Esophagus muscularis mucosa (tissue), 4 donors: ENCODE measurements around the gene NEFH. TPM values are rescaled to one million over a fixed set of nuclear protein-coding genes. Genes with fewer than 3 reads are reported as not detected.

Experiments used
- DNase-seq: peaks from one replicate; pipeline ENCODE4 v3.0.0-alpha.2; 2017; ENCODE audit errors: extremely low spot score
- H3K27ac ChIP-seq, 4 donors: fragments of 200-600 bp; sonication (generic); replicated peaks in 1 of 4; 1 replicate in 3 of 4; 2 replicates in 1 of 4; pipeline ENCODE4 v1.5.1; 2016 to 2019; ENCODE audit warnings: mild to moderate bottlenecking in 1 of 4
- H3K27me3 ChIP-seq, 4 donors: fragments of 200-600 bp; sonication (generic); one replicate each; pipeline versions ENCODE4 v1.5.1 to v1.6.0; 2016 to 2019
- H3K36me3 ChIP-seq, 4 donors: fragments of 200-600 bp; sonication (generic); one replicate each; pipeline ENCODE4 v1.5.1; 2016 to 2019
- H3K4me1 ChIP-seq, 4 donors: fragments of 200-600 bp; sonication (generic); one replicate each; pipeline ENCODE4 v1.5.1; 2016 to 2019
- H3K4me3 ChIP-seq, 4 donors: fragments of 200-600 bp; sonication (generic); 1 replicate in 2 of 4; 2 replicates in 2 of 4; pipeline ENCODE4 v1.5.1; 2016 to 2019; ENCODE audit warnings: mild to moderate bottlenecking in 4 of 4, moderate library complexity in 1 of 4
- H3K9me3 ChIP-seq, 4 donors: fragments of 200-600 bp; sonication (generic); 1 replicate in 3 of 4; 2 replicates in 1 of 4; pipeline ENCODE4 v1.5.1; 2016 to 2019
- CTCF ChIP-seq, 3 experiments: fragments of 200-600 bp in 2 of 3; fragments of 450-650 bp in 1 of 3; sonication (generic) in 2 of 3; IDR thresholded peaks; one replicate each; pipeline ENCODE4 v1.5.1; 2017 to 2019; ENCODE audit warnings: antibody characterized with exemption in 3 of 3, mild to moderate bottlenecking in 2 of 3, moderate library complexity in 1 of 3
- EP300 ChIP-seq: sonication (generic); formaldehyde crosslinking; IDR thresholded peaks from one replicate; pipeline ENCODE4 v1.6.1; 2017; ENCODE audit warnings: antibody characterized with exemption
- POLR2A ChIP-seq: fragments of 450-650 bp; IDR thresholded peaks from one replicate; pipeline ENCODE4 v1.6.1; 2017; ENCODE audit warnings: antibody characterized with exemption, moderate library complexity, mild to moderate bottlenecking, low read depth
- POLR2AphosphoS5 ChIP-seq, 2 donors: sonication (generic); formaldehyde crosslinking; IDR thresholded peaks; one replicate each; pipeline ENCODE4 v1.6.1; 2017; ENCODE audit warnings: antibody characterized with exemption in 2 of 2
- WGBS: methylation state at CpG from one replicate; pipeline ENCODE4 v1.1.5; 2018; 5-methylcytosine and 5-hydroxymethylcytosine counted together
- intact Hi-C: fragments of 100-400 bp; cut with DNase I; formaldehyde crosslinking; loops from one replicate; pipeline ENCODE4 v1.15.1; 2023
- total RNA-seq, 4 donors: library from RNA; depleted of rRNA; stranded (reverse); fragments of >200 nt; gene quantifications; one replicate each; pipeline versions ENCODE4 v1.1.0 to v1.2.1, GENCODE V29; 2016

The NEFH gene
- total RNA-seq, result 1 to 10 TPM; 1.2 to 2.7 (median 2.0) TPM

GRCh38 chr22:29479417-29480261 lies at the start of gene NEFH:
Gene NEFH, plus strand, starts transcription at chr22:29480218. Its CDS starts 45 bp downstream, at chr22:29480263.
- WGBS, result 9% methylated on average over 20 of the region's 48 CpGs
- no peak for DNase-seq
- H3K27me3 ChIP-seq, result peaks cover 7 to 66% (median 36%) of the 10 kb centered on the region in 4 donors
- H3K36me3 ChIP-seq, result no peaks in the 10 kb centered on the region
- intact Hi-C loops, result no loop called here
- H3K4me1 ChIP-seq, result peaks cover 13 to 40% (median 28%) of the 10 kb centered on the region in 4 donors
- H3K4me3 ChIP-seq, result peak within 1 kb of the TSS; percentile 30 to 40 (median 37)
- H3K27ac ChIP-seq, result no peak within 1 kb of the TSS
- peaks cover 0 to 4% (median 0%) of the 10 kb centered on the region in 4 donors for H3K9me3 ChIP-seq
- no peak for TF ChIP-seq EP300
- TF ChIP-seq POLR2A, result no peak
- TF ChIP-seq POLR2AphosphoS5 (IDR thresholded peaks at IDR 0.05), result no peak
- no peak for TF ChIP-seq CTCF (IDR thresholded peaks at IDR 0.05)

- H3K36me3 ChIP-seq, result no peaks in the 10 kb centered on the region
- H3K27me3 ChIP-seq, result peaks cover 0 to 38% (median 5%) of the 10 kb centered on the region in 4 donors
- TF ChIP-seq CTCF (IDR thresholded peaks at IDR 0.05) (no peak), POLR2A (no peak), POLR2AphosphoS5 (IDR thresholded peaks at IDR 0.05) (no peak), EP300 (no peak)
- peak; percentile 29 for DNase-seq
- intact Hi-C loops, result no loop called here
- WGBS, result 51% methylated on average over 5 of the region's 5 CpGs
- no peak overlapping the region for H3K27ac ChIP-seq
- no peak overlapping the region for H3K4me3 ChIP-seq
- H3K4me1 ChIP-seq, result no peaks in the 10 kb centered on the region
- no peaks in the 10 kb centered on the region for H3K9me3 ChIP-seq
These were observed 48.0 kb upstream of the NEFH start for GRCh38 chr22:29431986-29432385.

- WGBS, result 87% methylated on average over 3 of the region's 3 CpGs
These were observed 46.2 kb upstream of the NEFH start for GRCh38 chr22:29433856-29434255.

GRCh38 chr22:29434288-29434687 lies 45.7 kb upstream of the NEFH start:
- 86% methylated on average over 7 of the region's 7 CpGs for WGBS
- Histone ChIP-seq H3K27me3 (peaks cover 0 to 38% (median 5%) of the 10 kb centered on the region in 4 donors), H3K27ac (no peak overlapping the region), H3K4me3 (no peak overlapping the region), H3K4me1 (no peaks in the 10 kb centered on the region), H3K9me3 (no peaks in the 10 kb centered on the region), H3K36me3 (no peaks in the 10 kb centered on the region)
- no peak for TF ChIP-seq EP300
- no peak for TF ChIP-seq POLR2A
- no peak for TF ChIP-seq POLR2AphosphoS5 (IDR thresholded peaks at IDR 0.05)
- no peak for TF ChIP-seq CTCF (IDR thresholded peaks at IDR 0.05)
- no peak for DNase-seq
- intact Hi-C loops, result no loop called here

More at GRCh38 chr22:29433856-29434255, 46.2 kb upstream of the NEFH start:
- intact Hi-C loops, result no loop called here
- DNase-seq, result no peak
- no peak overlapping the region for H3K27ac ChIP-seq
- TF ChIP-seq POLR2A (no peak), EP300 (no peak), POLR2AphosphoS5 (IDR thresholded peaks at IDR 0.05) (no peak), CTCF (IDR thresholded peaks at IDR 0.05) (no peak)
- no peaks in the 10 kb centered on the region for H3K4me1 ChIP-seq
- H3K27me3 ChIP-seq, result peaks cover 0 to 38% (median 5%) of the 10 kb centered on the region in 4 donors
- H3K9me3 ChIP-seq, result no peaks in the 10 kb centered on the region
- H3K36me3 ChIP-seq, result no peaks in the 10 kb centered on the region
- H3K4me3 ChIP-seq, result no peak overlapping the region
